Pancreas (tissue), 10 donors: ENCODE data around the gene TDRD7. TPM values are rescaled to one million over a fixed set of nuclear protein-coding genes. Genes with fewer than 3 reads are reported as not detected.

Source experiments
- ATAC-seq, 4 donors: fragments of 200-7000 bp; cut with Tn5 transposase; one replicate each; pipeline versions ENCODE4 v1.8.0 to v1.9.1; 2020; ENCODE audit warnings: mild to moderate bottlenecking in 4 of 4, moderate library complexity in 4 of 4
- DNase-seq, 6 donors: peaks; one replicate each; pipeline ENCODE4 v3.0.0-alpha.2; 2020
- FAIRE-seq: peaks from 2 replicates; lab custom pipeline; 2012; peaks lifted over from hg19 to GRCh38; lab: Jason Lieb, UNC
- H3K27ac ChIP-seq, 4 donors: fragments of 200-600 bp; sonication (generic); 1 replicate in 3 of 4; 2 replicates in 1 of 4; pipeline versions ENCODE4 v1.5.0 to v1.8.0; 2020
- H3K27me3 ChIP-seq, 4 donors: fragments of 200-600 bp; one replicate each; pipeline ENCODE4 v1.8.0; 2021
- H3K36me3 ChIP-seq, 3 donors: fragments of 200-600 bp; sonication (generic) in 1 of 3; one replicate each; pipeline versions ENCODE4 v1.5.0 to v1.8.0; 2020 to 2021
- H3K4me1 ChIP-seq, 3 donors: fragments of 200-600 bp; one replicate each; pipeline ENCODE4 v1.8.0; 2021
- H3K4me3 ChIP-seq, 4 donors: fragments of 200-600 bp; sonication (generic) in 2 of 4; one replicate each; pipeline versions ENCODE4 v1.5.0 to v1.8.0; 2020 to 2021
- H3K9me3 ChIP-seq, 4 donors: fragments of 200-600 bp; one replicate each; pipeline ENCODE4 v1.8.0; 2021
- CTCF ChIP-seq, 4 donors: fragments of 200-600 bp; sonication (generic) in 3 of 4; IDR thresholded peaks; one replicate each; pipeline versions ENCODE4 v1.5.0 to v1.8.0; 2021; ENCODE audit warnings: antibody characterized with exemption in 4 of 4
- WGBS, 2 donors: extraction: QIAGEN DNeasy Blood & Tissue Kit; methylation state at CpG; one replicate each; pipeline ENCODE4 v1.1.7; 2013; 5-methylcytosine and 5-hydroxymethylcytosine counted together
- intact Hi-C, 3 donors: fragments of 100-400 bp; cut with DNase I; formaldehyde crosslinking; loops; one replicate each; pipeline versions ENCODE4 v1.11.1 to v1.14.2; 2022
- polyA plus RNA-seq, 2 donors: library from polyadenylated mRNA; stranded (reverse); fragments of 200-250 nt; gene quantifications; one replicate each; pipeline ENCODE4 v1.2.3, GENCODE V29; 2013
- total RNA-seq, 6 donors: library from RNA; stranded (reverse); fragmentation: NEBNext Ultra II Directional in 4 of 6; extraction: Animal tissue kit (Norgen Biotek cat#: 25700) in 4 of 6; gene quantifications; one replicate each; pipeline versions ENCODE4 v1.2.1 to v1.2.4, GENCODE V29; 2021 to 2023
- donor health status: healthy with polysubstance abuse.
- donor health status: DM: no; HTN: no; CAD: no; lungs with moderate emphysema.
- donor health status: DM: no; HTN: no; CAD: no.
- donor health status: control.
- donor health status: control.
- donor health status: Bipolar disorder and iron deficiency.
- donor health status: DM: yes; HTN: yes; CAD: no.
- donor health status: DM: no; HTN: no; CAD: no.
- donor health status: DM: no; HTN: no; CAD: no.
- donor health status: DM: yes; HTN: yes; CAD: no.

Gene TDRD7
- total and polyA plus RNA-seq, 8 donors: 3.4 to 9.5 (median 4.7) TPM

- H3K27me3 ChIP-seq: no peaks in the 10 kb centered on the region
- no peak for FAIRE-seq
- peak overlapping the region in 3 of 4 donors; percentile 65 to 86 (median 76) for H3K4me3 ChIP-seq
- no peaks in the 10 kb centered on the region for H3K36me3 ChIP-seq
- intact Hi-C loops: no loop called here
- H3K27ac ChIP-seq: peak overlapping the region in 2 of 4 donors; percentile 79 to 84
- H3K9me3 ChIP-seq: no peaks in the 10 kb centered on the region
- peak in 3 of 6 donors; percentile 25 to 69 (median 36) for DNase-seq
- 29 to 34% methylated on average over 17 of the region's 17 CpGs for WGBS, 2 donors
- no peak for TF ChIP-seq CTCF (IDR thresholded peaks at IDR 0.05)
- peak in 2 of 4 donors; percentile 2 to 4 for ATAC-seq
- H3K4me1 ChIP-seq: peaks cover 7 to 22% (median 18%) of the 10 kb centered on the region in 3 donors
Observed at GRCh38 chr9:97502984-97503861, 91.3 kb downstream of the TDRD7 start.

- H3K4me1 ChIP-seq: peaks cover 7 to 22% (median 18%) of the 10 kb centered on the region in 3 donors
- H3K27me3 ChIP-seq: no peaks in the 10 kb centered on the region
- FAIRE-seq (no peak), ATAC-seq (no peak), DNase-seq (no peak)
- peak overlapping the region in 2 of 4 donors; percentile 55 to 84 for H3K27ac ChIP-seq
- intact Hi-C loops: no loop called here
- H3K9me3 ChIP-seq: no peaks in the 10 kb centered on the region
- 82 to 83% methylated on average over 1 of the region's 1 CpG for WGBS, 2 donors
- TF ChIP-seq CTCF (IDR thresholded peaks at IDR 0.05): no peak
- H3K36me3 ChIP-seq: no peaks in the 10 kb centered on the region
- peak overlapping the region in 1 of 4 donors; percentile 65 for H3K4me3 ChIP-seq
Observed at GRCh38 chr9:97503862-97504210, 91.9 kb downstream of the TDRD7 start.

GRCh38 chr9:97504381-97505216 is 92.7 kb downstream of the TDRD7 start:
- FAIRE-seq (no peak), DNase-seq (peak in 3 of 6 donors; percentile 35 to 62 (median 46)), ATAC-seq (peak; percentile 11 to 54 (median 33))
- TF ChIP-seq CTCF (IDR thresholded peaks at IDR 0.05): no peak
- H3K4me3 ChIP-seq: peak overlapping the region in 1 of 4 donors; percentile 15
- H3K9me3 ChIP-seq: no peaks in the 10 kb centered on the region
- no peaks in the 10 kb centered on the region for H3K27me3 ChIP-seq
- intact Hi-C loops: no loop called here
- H3K36me3 ChIP-seq: no peaks in the 10 kb centered on the region
- H3K4me1 ChIP-seq: peaks cover 7 to 22% (median 18%) of the 10 kb centered on the region in 3 donors
- WGBS, 2 donors: 39 to 40% methylated on average over 8 of the region's 8 CpGs
- peak overlapping the region in 3 of 4 donors; percentile 35 to 84 (median 55) for H3K27ac ChIP-seq

- no peak for ATAC-seq
- Histone ChIP-seq H3K4me3 (no peak overlapping the region), H3K27ac (no peak overlapping the region), H3K4me1 (peaks cover 0 to 13% (median 8%) of the 10 kb centered on the region in 3 donors), H3K27me3 (no peaks in the 10 kb centered on the region), H3K36me3 (no peaks in the 10 kb centered on the region), H3K9me3 (no peaks in the 10 kb centered on the region)
- intact Hi-C loops: no loop called here
- FAIRE-seq: no peak
- DNase-seq: no peak
- 93 to 95% methylated on average over 3 of the region's 3 CpGs for WGBS, 2 donors
- no peak for TF ChIP-seq CTCF (IDR thresholded peaks at IDR 0.05)
Observed at GRCh38 chr9:97505845-97506244, 93.9 kb downstream of the TDRD7 start.
